Mesenchymal stem cell (in vitro differentiated cells and primary cell): ENCODE measurements around the gene MAP3K9.

Experiments used
- DNase-seq: peaks from one replicate; pipeline ENCODE4 v3.0.0-alpha.2; 2013
- H2AFZ ChIP-seq: one replicate; pipeline ENCODE4 v1.6.1; 2013; ENCODE audit warnings: low read depth, mild to moderate bottlenecking, control low read depth, inconsistent platforms, low read length, moderate library complexity
- H2AK5ac ChIP-seq: 2 replicates; pipeline ENCODE4 v1.6.1; 2013; ENCODE audit warnings: low read length, moderate library complexity, mild to moderate bottlenecking, inconsistent platforms; ENCODE audit not compliant: severe bottlenecking
- H2BK120ac ChIP-seq: one replicate; pipeline ENCODE4 v1.6.1; 2013; ENCODE audit warnings: low read depth, mild to moderate bottlenecking, inconsistent platforms, low read length, moderate library complexity
- H2BK12ac ChIP-seq, 2 experiments: one replicate each; pipeline ENCODE4 v1.6.1; 2013; ENCODE audit warnings: inconsistent platforms in 2 of 2, low read length in 2 of 2, mild to moderate bottlenecking in 2 of 2, moderate library complexity in 2 of 2, control low read depth in 1 of 2
- H2BK15ac ChIP-seq: one replicate; pipeline ENCODE4 v1.6.1; 2013; ENCODE audit warnings: mild to moderate bottlenecking, low read depth, inconsistent platforms; ENCODE audit not compliant: poor library complexity, severe bottlenecking
- H2BK5ac ChIP-seq: 2 replicates; pipeline ENCODE4 v1.6.1; 2013; ENCODE audit warnings: low read depth, mild to moderate bottlenecking, low read length, control low read depth, inconsistent platforms; ENCODE audit not compliant: poor library complexity, severe bottlenecking
- H3K14ac ChIP-seq, 2 experiments: one replicate each; pipeline ENCODE4 v1.6.1; 2013; ENCODE audit warnings: inconsistent platforms in 2 of 2, low read length in 2 of 2, control low read depth in 1 of 2, mild to moderate bottlenecking in 1 of 2, moderate library complexity in 1 of 2
- H3K18ac ChIP-seq, 2 experiments: one replicate each; pipeline ENCODE4 v1.6.1; 2013; ENCODE audit warnings: inconsistent platforms in 2 of 2, low read length in 2 of 2, control low read depth in 1 of 2, low read depth in 1 of 2, mild to moderate bottlenecking in 1 of 2
- H3K23ac ChIP-seq, 2 experiments: one replicate each; pipeline ENCODE4 v1.6.1; 2013; ENCODE audit warnings: inconsistent platforms in 2 of 2, low read length in 2 of 2, mild to moderate bottlenecking in 2 of 2, moderate library complexity in 2 of 2, control low read depth in 1 of 2
- H3K27ac ChIP-seq: 2 replicates; pipeline ENCODE4 v1.5.1; 2013; ENCODE audit warnings: mild to moderate bottlenecking, moderate library complexity, low read length, control low read depth, inconsistent platforms; ENCODE audit not compliant: poor library complexity, severe bottlenecking
- H3K27me3 ChIP-seq, 2 experiments: 2 replicates each; pipeline versions ENCODE4 v1.6.1 to v1.7.0; 2013; ENCODE audit warnings: low read length in 2 of 2, mild to moderate bottlenecking in 2 of 2, moderate library complexity in 2 of 2, control low read depth in 1 of 2, inconsistent platforms in 1 of 2; ENCODE audit not compliant: control insufficient read depth in 1 of 2, insufficient read depth in 1 of 2
- H3K36me3 ChIP-seq, 2 experiments: 2 replicates each; pipeline versions ENCODE4 v1.6.1 to v1.7.0; 2013; ENCODE audit warnings: low read length in 2 of 2, control low read depth in 1 of 2, inconsistent platforms in 1 of 2, low read depth in 1 of 2, mild to moderate bottlenecking in 1 of 2; ENCODE audit not compliant: insufficient read depth in 2 of 2, control insufficient read depth in 1 of 2
- H3K4ac ChIP-seq, 2 experiments: one replicate each; pipeline ENCODE4 v1.6.1; 2013; ENCODE audit warnings: inconsistent platforms in 2 of 2, low read length in 2 of 2, mild to moderate bottlenecking in 2 of 2, moderate library complexity in 2 of 2, control low read depth in 1 of 2, low read depth in 1 of 2
- H3K4me1 ChIP-seq: 2 replicates; pipeline ENCODE4 v1.6.1; 2013; ENCODE audit warnings: low read depth, low read length, control low read depth; ENCODE audit not compliant: control insufficient read depth, insufficient read depth
- H3K4me2 ChIP-seq: 2 replicates; pipeline ENCODE4 v1.6.1; 2013; ENCODE audit warnings: low read length, mild to moderate bottlenecking, inconsistent platforms; ENCODE audit not compliant: poor library complexity, severe bottlenecking
- H3K4me3 ChIP-seq, 2 experiments: 2 replicates each; pipeline versions ENCODE4 v1.5.1 to v1.7.0; 2013; ENCODE audit warnings: low read length in 2 of 2, mild to moderate bottlenecking in 2 of 2, control low read depth in 1 of 2, low read depth in 1 of 2; ENCODE audit not compliant: insufficient read depth in 1 of 2
- H3K79me1 ChIP-seq: replicated peaks from 2 replicates; pipeline ENCODE4 v1.6.1; 2013; ENCODE audit warnings: mild to moderate bottlenecking, control low read depth, low read length, inconsistent platforms; ENCODE audit not compliant: poor library complexity, severe bottlenecking
- H3K9ac ChIP-seq: 2 replicates; pipeline ENCODE4 v1.7.0; 2013; ENCODE audit warnings: mild to moderate bottlenecking, low read length, moderate library complexity
- H3K9me3 ChIP-seq: 2 replicates; pipeline ENCODE4 v1.7.0; 2013; ENCODE audit warnings: mild to moderate bottlenecking, low read length; ENCODE audit not compliant: control insufficient read depth
- H4K8ac ChIP-seq: one replicate; pipeline ENCODE4 v1.6.1; 2013; ENCODE audit warnings: inconsistent platforms, mild to moderate bottlenecking, low read length, moderate library complexity
- H4K91ac ChIP-seq: one replicate; pipeline ENCODE4 v1.6.1; 2013; ENCODE audit warnings: mild to moderate bottlenecking, low read length, inconsistent platforms
- WGBS: methylation state at CpG from one replicate; pipeline ENCODE4 v1.1.7; 2013; ENCODE audit warnings: mixed read lengths; 5-methylcytosine and 5-hydroxymethylcytosine counted together

The MAP3K9 gene

DNA sequence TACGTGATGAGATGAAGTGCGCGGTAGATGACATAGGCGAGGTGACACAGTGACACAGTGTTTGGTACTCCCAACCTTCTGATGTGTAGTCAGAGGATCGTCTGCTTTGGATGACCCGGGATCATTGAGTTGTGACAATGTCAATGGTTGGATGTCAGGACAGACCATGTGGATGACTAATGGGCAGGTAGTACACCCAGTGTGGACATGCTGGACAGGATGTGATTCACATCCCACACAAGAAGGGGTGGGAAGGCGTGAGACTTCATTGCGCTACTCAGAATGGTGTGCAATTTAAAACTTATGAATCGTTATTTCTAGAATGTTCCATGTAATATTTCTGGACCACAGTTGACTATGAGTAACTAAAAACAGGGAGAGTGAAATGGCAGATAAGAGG is 23.8 kb downstream of the MAP3K9 start:
- DNase-seq: no peak
- 92% methylated on average over 8 of the region's 9 CpGs for WGBS
- Histone ChIP-seq H3K27me3 (peaks cover 0 to 12% of the 10 kb centered on the region in 2 experiments), H3K9ac (no peak overlapping the region), H2BK12ac (no peak overlapping the region), H2BK120ac (no peak overlapping the region), H3K27ac (no peak overlapping the region), H3K23ac (no peak overlapping the region), H3K9me3 (no peaks in the 10 kb centered on the region), H3K4me1 (peaks cover 15% of the 10 kb centered on the region), H3K4me2 (no peak overlapping the region), H2AFZ (no peak overlapping the region), H2BK5ac (no peak overlapping the region), H3K79me1 (peaks cover 27% of the 10 kb centered on the region), H3K4me3 (no peak overlapping the region), H3K36me3 (peaks cover 0 to 7% of the 10 kb centered on the region in 2 experiments), H3K4ac (no peak overlapping the region), H2AK5ac (no peak overlapping the region), H4K91ac (no peak overlapping the region), H3K18ac (no peak overlapping the region), H2BK15ac (no peak overlapping the region), H4K8ac (no peak overlapping the region), H3K14ac (no peak overlapping the region)

DNA sequence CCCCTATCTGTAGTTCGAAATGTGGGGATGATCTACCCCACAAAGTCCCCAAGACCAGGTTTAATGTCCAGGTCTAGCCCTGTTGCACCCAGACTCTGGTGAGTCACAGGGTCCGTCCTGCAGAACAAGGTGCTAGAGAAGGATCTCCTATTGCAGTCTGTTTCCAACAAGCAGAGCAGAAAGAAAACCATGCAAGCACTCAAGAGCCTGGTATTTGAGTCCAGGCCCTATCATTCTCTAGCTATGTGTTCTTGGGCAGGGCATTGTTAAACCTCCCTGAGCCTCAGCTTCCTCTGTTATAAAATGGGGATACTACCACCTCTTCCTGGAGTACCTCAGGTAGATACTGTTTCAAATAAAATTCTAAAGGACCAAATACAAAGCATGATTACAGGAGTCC is 24.4 kb downstream of the MAP3K9 start:
- H3K4ac ChIP-seq: no peak overlapping the region
- no peak overlapping the region for H3K4me2 ChIP-seq
- H3K9ac ChIP-seq: no peak overlapping the region
- no peak overlapping the region for H4K91ac ChIP-seq
- H2BK15ac ChIP-seq: no peak overlapping the region
- H2BK5ac ChIP-seq: no peak overlapping the region
- H3K4me1 ChIP-seq: peaks cover 12% of the 10 kb centered on the region
- H2AK5ac ChIP-seq: no peak overlapping the region
- no peak overlapping the region for H2AFZ ChIP-seq
- no peaks in the 10 kb centered on the region for H3K9me3 ChIP-seq
- no peak overlapping the region for H3K27ac ChIP-seq
- H3K79me1 ChIP-seq: peaks cover 26% of the 10 kb centered on the region
- H3K18ac ChIP-seq: no peak overlapping the region
- WGBS: 71% methylated on average over 2 of the region's 2 CpGs
- no peak overlapping the region for H2BK120ac ChIP-seq
- peaks cover 0 to 9% of the 10 kb centered on the region in 2 experiments for H3K27me3 ChIP-seq
- peaks cover 0 to 7% of the 10 kb centered on the region in 2 experiments for H3K36me3 ChIP-seq
- H4K8ac ChIP-seq: no peak overlapping the region
- no peak overlapping the region for H3K23ac ChIP-seq
- no peak for DNase-seq
- no peak overlapping the region for H2BK12ac ChIP-seq
- H3K4me3 ChIP-seq: no peak overlapping the region
- no peak overlapping the region for H3K14ac ChIP-seq

DNA sequence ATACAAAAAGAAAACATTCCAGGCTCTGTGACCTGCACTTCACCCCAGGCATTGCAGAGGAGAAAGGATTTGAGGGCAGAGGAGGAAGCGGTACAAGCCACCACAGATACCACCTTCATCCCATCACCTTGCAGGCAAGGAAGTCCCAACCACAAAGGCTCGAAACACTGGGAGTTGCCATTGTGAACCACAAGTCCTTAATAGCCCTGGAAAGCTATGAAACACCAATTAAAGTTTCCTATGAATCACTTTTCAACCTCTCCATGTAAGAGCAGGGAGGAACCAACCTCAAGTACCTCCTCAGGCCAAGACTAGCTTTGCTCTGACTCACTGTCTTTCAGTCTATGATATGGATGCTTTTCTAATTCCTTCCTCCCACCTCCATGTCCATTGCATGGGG is 27.0 kb downstream of the MAP3K9 start:
- Histone ChIP-seq H3K4me3 (no peak overlapping the region), H3K14ac (no peak overlapping the region), H4K91ac (no peak overlapping the region), H2BK12ac (no peak overlapping the region), H2BK15ac (no peak overlapping the region), H3K79me1 (peaks cover 29% of the 10 kb centered on the region), H3K27ac (no peak overlapping the region), H3K9me3 (no peaks in the 10 kb centered on the region), H3K9ac (no peak overlapping the region), H3K23ac (no peak overlapping the region), H4K8ac (no peak overlapping the region), H2AK5ac (no peak overlapping the region), H2BK120ac (no peak overlapping the region), H2AFZ (no peak overlapping the region), H2BK5ac (no peak overlapping the region), H3K4me2 (no peak overlapping the region), H3K4me1 (peaks cover 10% of the 10 kb centered on the region), H3K27me3 (peaks cover 0 to 15% of the 10 kb centered on the region in 2 experiments), H3K36me3 (peaks cover 0 to 7% of the 10 kb centered on the region in 2 experiments), H3K4ac (no peak overlapping the region), H3K18ac (no peak overlapping the region)
- peak; percentile 9 for DNase-seq
- 52% methylated on average over 2 of the region's 2 CpGs for WGBS

GRCh38 chr14:70780396-70781075 is 28.8 kb downstream of the MAP3K9 start:
- no peak overlapping the region for H2BK15ac ChIP-seq
- no peak overlapping the region for H3K18ac ChIP-seq
- H3K23ac ChIP-seq: no peak overlapping the region
- no peak overlapping the region for H3K4me3 ChIP-seq
- H2BK5ac ChIP-seq: no peak overlapping the region
- H2AFZ ChIP-seq: no peak overlapping the region
- H2AK5ac ChIP-seq: no peak overlapping the region
- no peak overlapping the region for H4K8ac ChIP-seq
- H2BK12ac ChIP-seq: no peak overlapping the region
- no peaks in the 10 kb centered on the region for H3K9me3 ChIP-seq
- H3K27ac ChIP-seq: no peak overlapping the region
- peaks cover 9% of the 10 kb centered on the region for H3K4me1 ChIP-seq
- no peak overlapping the region for H3K4ac ChIP-seq
- DNase-seq: no peak
- no peak overlapping the region for H2BK120ac ChIP-seq
- H3K79me1 ChIP-seq: peaks cover 31% of the 10 kb centered on the region
- H3K27me3 ChIP-seq: peaks cover 0 to 16% of the 10 kb centered on the region in 2 experiments
- H3K9ac ChIP-seq: no peak overlapping the region
- H4K91ac ChIP-seq: no peak overlapping the region
- 83% methylated on average over 9 of the region's 9 CpGs for WGBS
- H3K36me3 ChIP-seq: peaks cover 0 to 7% of the 10 kb centered on the region in 2 experiments
- H3K14ac ChIP-seq: no peak overlapping the region
- no peak overlapping the region for H3K4me2 ChIP-seq
